Stimulated activated CD4-positive, alpha-beta T cell treated with anti-CD3 and anti-CD28 coated beads, Interleukin-4, amount 100 ng/mL, for 1 hour (primary cell): ENCODE results near the gene LRRC1.
"Not testable (repeated sequence)": the region's sequence is repeated elsewhere in the genome, so short reads cannot be mapped to it uniquely, and the experiment has no call there.

ENCODE experiments used
- DNase-seq: peaks from one replicate; pipeline ENCODE4 v3.0.0-alpha.2; 2020

The LRRC1 gene

DNA sequence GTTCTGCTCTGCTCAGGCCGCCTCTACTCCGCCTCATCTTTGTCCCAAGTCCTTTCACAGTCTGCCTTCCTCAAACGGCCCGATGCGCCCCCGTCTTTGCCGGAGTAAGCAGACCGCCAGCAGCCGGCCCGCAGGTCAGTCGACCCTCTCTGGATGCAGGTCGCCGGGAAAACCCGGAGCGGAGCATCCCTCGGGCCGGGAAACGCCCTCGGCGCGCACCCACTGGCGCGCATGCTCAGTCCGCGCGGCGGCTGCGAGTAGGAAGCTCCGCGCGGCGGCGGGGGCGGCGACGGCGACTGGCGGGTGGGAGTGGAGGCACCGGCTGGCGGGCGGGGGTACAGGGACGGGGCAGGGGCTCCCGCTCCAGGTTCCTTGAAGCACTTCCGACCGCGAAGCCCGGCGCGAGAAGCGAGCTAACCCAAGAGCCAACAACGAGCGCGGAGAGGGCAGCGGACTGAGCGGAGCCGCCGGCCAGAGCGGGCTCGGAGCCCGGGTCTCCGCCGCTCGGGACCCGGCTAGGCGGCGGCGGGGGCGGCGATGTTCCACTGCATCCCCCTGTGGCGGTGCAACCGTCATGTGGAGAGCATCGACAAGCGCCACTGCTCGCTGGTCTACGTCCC, at the start of gene LRRC1:
LRRC1 (plus strand) TSS at position 286 of the 620 bp plus-strand sequence; CDS start at position 538, 252 bp downstream.
- DNase-seq, result peak; percentile 85

DNA sequence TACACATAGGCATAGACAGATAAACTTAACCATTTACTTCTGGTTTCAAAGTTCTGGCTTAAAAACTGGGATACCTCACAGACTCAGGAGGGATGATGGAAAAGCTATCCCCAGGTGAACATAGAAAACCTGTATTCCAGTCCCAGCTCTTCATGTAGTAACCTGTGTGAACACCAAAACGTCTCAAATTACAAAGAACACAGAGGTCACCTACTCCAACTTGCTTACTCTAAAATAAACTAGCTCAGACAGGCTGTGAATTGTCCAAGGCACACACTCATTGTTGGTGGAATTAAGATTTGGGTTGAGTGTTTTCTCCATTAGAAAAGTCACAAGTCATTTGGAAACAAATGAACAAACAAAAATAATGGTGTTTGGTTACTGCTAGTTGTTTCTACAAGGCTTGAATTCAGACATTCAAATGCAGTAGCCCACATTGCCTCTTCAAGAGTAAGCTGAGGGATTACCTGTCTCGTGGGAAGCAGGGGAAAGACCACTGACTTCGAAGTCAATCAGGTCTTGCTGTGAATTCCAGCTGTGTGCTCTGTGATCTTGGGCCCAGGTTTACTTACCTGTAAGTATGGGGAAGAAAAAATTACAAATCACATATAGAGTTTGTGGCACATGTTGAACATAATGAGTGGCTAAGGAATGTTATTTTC, 48.2 kb upstream of the LRRC1 start:
- no peak for DNase-seq

DNA sequence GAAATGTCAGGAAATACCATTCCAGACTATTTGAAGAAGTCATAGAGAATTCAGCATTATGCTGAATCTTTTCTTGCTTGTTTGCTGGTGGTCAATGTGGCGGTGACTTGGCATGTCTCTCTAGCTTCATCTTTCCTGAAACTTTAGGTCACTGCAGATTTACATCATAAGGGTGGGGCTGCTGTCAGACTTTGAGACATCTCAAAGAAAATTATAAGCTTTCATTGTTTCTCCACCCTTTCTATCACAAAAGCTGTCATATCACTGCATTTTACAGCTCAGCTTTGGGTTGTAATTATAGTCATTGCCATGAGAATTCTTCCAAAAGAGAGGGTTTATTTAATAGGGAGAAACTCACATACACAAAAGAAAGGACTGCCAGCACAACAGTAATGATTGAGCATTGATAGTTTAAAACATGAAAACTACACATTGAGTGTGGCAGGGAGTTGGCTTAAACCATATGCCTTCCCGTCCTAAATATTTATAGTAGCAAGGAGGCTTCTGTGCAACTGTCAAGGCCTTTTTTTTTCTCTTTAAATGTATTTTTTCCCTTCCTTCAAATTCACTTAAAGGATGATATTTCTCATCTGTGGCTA, 44.7 kb upstream of the LRRC1 start:
- DNase-seq, result no peak

DNA sequence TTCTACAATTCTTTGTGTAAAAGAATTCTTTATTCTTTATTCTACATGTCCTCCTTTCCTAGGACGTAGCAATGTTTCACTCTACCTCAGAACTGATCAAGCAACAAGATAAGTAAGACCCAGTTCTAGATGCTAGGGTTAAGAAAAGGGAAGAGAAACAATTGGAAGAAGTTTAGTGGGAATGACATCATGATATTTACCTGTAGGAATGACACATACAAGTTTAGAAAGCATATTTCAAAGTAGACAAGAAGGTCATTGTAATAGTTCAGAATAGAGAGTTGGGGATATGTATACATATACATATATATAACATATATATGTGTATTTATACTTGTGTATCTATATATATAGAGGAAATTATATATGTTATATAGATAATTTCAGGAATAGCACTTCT, 43.4 kb upstream of the LRRC1 start:
- DNase-seq, result no peak

GRCh38 chr6:53752440-53752839, 42.4 kb upstream of the LRRC1 start:
- DNase-seq, result no peak

GRCh38 chr6:53752856-53753255, 41.9 kb upstream of the LRRC1 start:
- DNase-seq, result no peak

DNA sequence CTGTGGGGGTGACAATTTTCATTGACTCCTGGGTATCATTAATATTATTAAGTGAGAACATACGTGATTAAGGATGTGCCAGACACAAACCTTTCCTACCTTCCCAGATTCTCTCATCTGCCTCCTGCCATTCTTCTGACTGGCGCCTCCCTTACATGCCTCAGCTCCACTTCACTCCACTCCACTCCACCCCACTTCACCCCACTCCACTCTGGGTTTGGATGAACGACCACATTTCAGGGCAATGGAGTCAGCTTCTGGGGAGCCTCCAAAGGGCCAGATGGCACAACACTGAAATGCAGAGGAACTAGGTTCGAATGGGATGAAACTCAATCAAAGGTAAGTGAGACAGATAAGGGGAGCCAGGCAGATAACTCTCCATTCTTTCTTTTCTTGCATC, 40.5 kb upstream of the LRRC1 start:
- DNase-seq, result no peak

- DNase-seq, result no peak
Measured at GRCh38 chr6:53756396-53756795, 38.4 kb upstream of the LRRC1 start.

GRCh38 chr6:53758496-53758895, 36.3 kb upstream of the LRRC1 start:
- DNase-seq, result no peak

DNA sequence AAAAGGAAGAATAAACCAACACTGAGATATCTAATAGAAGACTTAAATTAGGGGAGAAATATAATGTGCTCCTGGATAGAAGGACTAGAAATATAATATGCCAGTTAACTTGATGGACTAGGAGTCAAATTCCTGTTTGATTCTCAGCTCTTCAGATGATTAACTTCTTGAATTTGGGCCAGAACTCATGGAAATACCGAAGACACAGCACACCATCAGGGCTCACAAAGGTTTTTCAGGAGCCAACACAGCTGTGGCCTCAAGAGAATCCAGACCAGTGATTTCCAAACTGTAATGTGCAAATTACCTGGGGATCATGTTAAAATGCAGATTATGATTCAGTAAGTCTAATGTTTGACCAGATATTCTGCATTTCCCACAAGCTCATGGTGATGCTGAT, 33.8 kb upstream of the LRRC1 start:
- no peak for DNase-seq

- DNase-seq, result no peak
Measured at GRCh38 chr6:53765270-53765669, 29.5 kb upstream of the LRRC1 start.

- no peak for DNase-seq
Measured at GRCh38 chr6:53766930-53767329, 27.9 kb upstream of the LRRC1 start.

DNA sequence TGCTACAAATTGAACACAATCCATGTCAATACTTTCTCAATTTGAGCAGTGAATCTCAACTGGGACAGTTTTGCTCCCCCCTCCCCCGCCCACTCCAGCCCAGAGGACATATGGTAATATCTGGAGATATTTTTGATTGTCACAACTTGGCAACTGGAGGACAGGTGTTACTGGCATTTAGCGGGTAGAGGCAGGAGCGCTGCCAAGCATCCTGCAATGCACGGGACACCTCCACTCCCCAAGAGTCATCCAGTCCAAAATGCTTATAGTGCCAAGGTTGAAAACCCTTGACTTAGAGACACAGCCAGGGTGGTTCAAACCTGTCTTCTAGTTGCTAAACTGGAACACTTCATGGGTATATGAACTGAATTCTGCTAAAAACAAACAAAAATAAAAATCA, 26.9 kb upstream of the LRRC1 start:
- DNase-seq, result no peak

DNA sequence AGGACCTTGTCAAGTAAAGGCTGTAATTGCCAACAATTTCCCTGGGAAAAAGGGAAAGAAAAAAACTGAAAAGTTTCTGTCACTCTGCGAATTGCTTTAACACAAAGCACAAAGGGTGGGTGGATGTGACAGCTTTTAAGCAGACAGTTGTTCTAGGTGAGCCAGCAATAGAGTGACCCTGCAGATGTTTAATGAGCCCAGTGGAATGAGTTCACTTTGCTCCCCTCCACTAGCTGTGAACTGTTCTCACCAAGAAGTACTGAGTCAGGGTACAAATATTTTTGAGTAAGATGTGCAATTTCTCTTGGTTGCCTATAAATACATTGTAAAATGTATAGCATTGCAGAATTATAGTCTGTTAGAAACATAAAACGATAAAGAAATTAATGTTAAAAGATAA, 26.2 kb upstream of the LRRC1 start:
- DNase-seq, result no peak

DNA sequence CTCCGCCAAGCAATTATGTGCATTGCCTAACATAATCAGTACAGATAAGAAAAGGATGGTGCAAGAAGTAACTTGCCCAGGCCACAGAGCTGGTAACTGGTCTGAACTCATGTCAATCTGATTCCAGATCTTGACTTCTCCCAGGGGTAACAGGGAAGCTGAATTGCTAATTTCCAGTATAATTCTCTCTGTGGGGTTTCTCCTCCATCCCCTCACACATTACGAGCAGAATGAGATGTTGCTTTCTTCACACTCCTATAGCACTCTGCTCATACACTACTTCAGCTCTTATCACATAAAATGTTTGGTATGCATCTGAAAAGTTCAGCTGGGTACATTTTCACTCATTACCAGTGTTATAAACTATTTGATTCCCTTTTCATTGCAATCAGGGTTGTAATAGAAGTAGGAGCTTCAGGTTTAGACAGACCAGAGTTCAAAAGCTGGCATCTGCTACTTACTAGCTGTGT, 24.0 kb upstream of the LRRC1 start:
- no peak for DNase-seq

- DNase-seq, result no peak
Measured at GRCh38 chr6:53771785-53772624, 22.8 kb upstream of the LRRC1 start.

- no peak for DNase-seq
Measured at GRCh38 chr6:53773044-53773696, 21.6 kb upstream of the LRRC1 start.

GRCh38 chr6:53776152-53776551, 18.7 kb upstream of the LRRC1 start:
- not testable (repeated sequence) for DNase-seq

DNA sequence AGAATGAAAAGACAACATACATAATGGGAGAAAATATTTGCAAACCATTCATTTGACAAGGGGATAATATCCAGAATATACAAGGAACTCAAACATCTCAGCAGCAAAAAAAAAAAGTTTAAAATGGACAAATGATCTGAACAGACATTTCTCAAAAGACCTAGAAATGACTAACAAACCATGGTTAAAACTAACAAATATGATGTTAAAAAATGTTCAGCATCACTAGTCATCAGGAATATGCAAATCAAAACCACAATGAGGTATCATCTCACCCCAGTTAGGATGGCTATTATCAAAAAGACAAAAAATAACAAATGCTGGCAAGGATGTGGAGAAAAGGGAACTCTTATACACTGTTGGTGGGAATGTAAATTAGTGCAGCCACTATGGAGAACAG, 9.8 kb upstream of the LRRC1 start:
- not testable (repeated sequence) for DNase-seq

DNA sequence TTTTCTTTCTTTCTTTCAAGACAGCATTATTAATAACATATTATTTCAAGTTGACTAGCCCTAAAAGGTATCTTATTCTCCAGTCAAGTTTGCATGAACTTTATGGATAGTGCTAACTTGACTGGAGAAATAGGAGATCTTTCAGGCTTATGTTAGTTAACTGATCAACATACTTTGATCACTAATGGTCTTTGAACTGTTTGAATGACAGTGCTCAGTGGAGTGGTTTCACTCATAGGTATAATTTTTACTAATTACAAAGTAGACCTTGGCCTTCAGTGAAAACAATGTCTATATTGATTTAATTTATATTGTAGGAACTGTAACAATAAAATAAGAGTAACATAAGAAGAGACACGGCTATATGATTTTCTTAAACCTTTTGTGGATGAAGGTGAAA, 8.0 kb upstream of the LRRC1 start:
- no peak for DNase-seq

DNA sequence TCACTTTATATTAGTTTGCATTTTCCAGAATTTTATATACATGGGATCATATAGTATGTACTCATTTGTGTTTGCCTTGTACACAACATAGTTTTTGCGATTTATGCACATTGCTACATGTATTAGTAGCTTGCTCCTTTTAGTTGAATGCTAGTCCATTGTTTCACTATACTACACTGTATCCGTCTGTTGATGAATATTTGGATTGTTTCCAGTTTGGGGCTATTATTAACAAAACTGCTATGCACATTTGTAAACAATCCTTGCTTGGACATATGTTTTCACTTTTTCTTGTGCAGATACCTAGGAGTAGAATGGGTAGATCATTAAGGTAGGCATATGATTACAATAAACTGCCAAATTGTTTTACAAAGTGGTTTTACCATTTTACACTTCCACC, 3.9 kb upstream of the LRRC1 start:
- no peak for DNase-seq

- DNase-seq, result no peak
Measured at GRCh38 chr6:53792016-53792415, 2.8 kb upstream of the LRRC1 start.

DNA sequence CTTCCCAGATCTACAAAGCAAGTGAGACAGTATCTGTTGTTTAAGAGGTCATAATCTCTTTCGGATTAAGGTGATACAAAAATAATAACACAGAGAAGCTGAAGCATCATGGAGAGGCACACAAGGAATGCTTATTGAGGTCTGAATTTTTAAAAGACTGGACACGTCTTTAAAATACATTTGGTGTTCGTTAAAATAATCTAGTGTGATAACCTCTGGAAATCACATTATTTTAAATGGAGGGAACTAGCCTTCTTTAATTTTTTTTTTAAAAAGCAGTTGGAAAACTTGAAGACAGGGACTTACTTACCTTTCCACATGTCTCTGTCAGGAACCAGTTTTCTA, 1.9 kb upstream of the LRRC1 start:
- DNase-seq, result no peak
